ENCODE results near the gene RGS7.

Gene RGS7

GRCh38 chr1:241332037-241332409 lies 25.0 kb downstream of the RGS7 start:
- H3K4me3 ChIP-seq = no peak overlapping the region
- DNase-seq (ENCODE audit: low spot score) = no peak
- no peak for TF ChIP-seq CTCF (IDR thresholded peaks at IDR 0.05)
- H3K27ac ChIP-seq = no peak overlapping the region

GRCh38 chr1:241331328-241332036 lies 25.5 kb downstream of the RGS7 start:
- Histone ChIP-seq H3K27ac (no peak overlapping the region), H3K4me3 (no peak overlapping the region)
- no peak for DNase-seq (ENCODE audit: low spot score)
- TF ChIP-seq CTCF (IDR thresholded peaks at IDR 0.05) = no peak

GRCh38 chr1:241330619-241331327 lies 26.2 kb downstream of the RGS7 start:
- DNase-seq (ENCODE audit: low spot score) = no peak
- H3K4me3 ChIP-seq = no peak overlapping the region
- no peak for TF ChIP-seq CTCF (IDR thresholded peaks at IDR 0.05)
- H3K27ac ChIP-seq = no peak overlapping the region

- Histone ChIP-seq H3K27ac (no peak overlapping the region), H3K4me3 (no peak overlapping the region)
- no peak for TF ChIP-seq CTCF (IDR thresholded peaks at IDR 0.05)
- no peak for DNase-seq (ENCODE audit: low spot score)
These were observed 31.5 kb downstream of the RGS7 start for GRCh38 chr1:241325456-241325855.

- no peak for DNase-seq (ENCODE audit: low spot score)
- Histone ChIP-seq H3K4me3 (no peak overlapping the region), H3K27ac (no peak overlapping the region)
- TF ChIP-seq CTCF (IDR thresholded peaks at IDR 0.05) = no peak
These were observed 33.4 kb downstream of the RGS7 start for GRCh38 chr1:241323514-241324195.

DNA sequence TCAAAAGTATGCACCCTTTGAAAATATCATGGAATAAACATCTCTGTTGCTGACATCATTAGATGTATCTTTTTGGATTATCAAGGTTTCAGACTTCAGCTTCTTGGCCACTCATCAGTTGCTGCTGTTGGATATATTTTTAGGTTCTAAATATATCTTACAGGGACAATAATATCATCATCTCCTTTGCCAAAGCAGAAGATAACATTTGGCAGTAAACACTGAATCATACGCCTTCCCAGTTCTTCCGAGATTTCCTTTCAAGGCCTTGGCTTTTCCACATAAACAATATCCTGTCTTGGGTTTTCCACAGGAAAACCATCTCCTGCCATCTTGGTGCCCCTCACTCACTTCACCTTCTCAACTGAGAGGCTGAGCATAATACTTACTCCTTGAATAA lies 39.3 kb downstream of the RGS7 start:
- TF ChIP-seq CTCF (IDR thresholded peaks at IDR 0.05) = no peak
- no peak overlapping the region for H3K27ac ChIP-seq
- H3K4me3 ChIP-seq = no peak overlapping the region
- DNase-seq (ENCODE audit: low spot score) = no peak

Data from coronary artery (tissue), 2 donors.